Trophoblast cell (in vitro differentiated cells and primary cell): ENCODE data around the gene KRTAP10-2.

Experiments used
- DNase-seq, 2 donors: peaks; one replicate each; pipeline ENCODE4 v3.0.0-alpha.2; 2016
- H2AFZ ChIP-seq: 2 replicates; pipeline ENCODE4 v1.6.1; 2013; ENCODE audit warnings: low read length, moderate library complexity, mild to moderate bottlenecking; ENCODE audit not compliant: insufficient read depth, poor library complexity
- H2AK5ac ChIP-seq: 2 replicates; pipeline ENCODE4 v1.6.1; 2013; ENCODE audit warnings: mild to moderate bottlenecking, low read length
- H2BK120ac ChIP-seq: 2 replicates; pipeline ENCODE4 v1.6.1; 2013; ENCODE audit warnings: low read length, mild to moderate bottlenecking, moderate library complexity; ENCODE audit not compliant: insufficient read depth, poor library complexity
- H2BK12ac ChIP-seq: 2 replicates; pipeline ENCODE4 v1.6.1; 2013; ENCODE audit warnings: mild to moderate bottlenecking, low read length, moderate library complexity
- H2BK5ac ChIP-seq: 2 replicates; pipeline ENCODE4 v1.6.1; 2013; ENCODE audit warnings: low read length, low read depth, moderate library complexity, mild to moderate bottlenecking; ENCODE audit not compliant: poor library complexity
- H3K14ac ChIP-seq: 2 replicates; pipeline ENCODE4 v1.6.1; 2013; ENCODE audit warnings: mild to moderate bottlenecking, low read length
- H3K18ac ChIP-seq: 2 replicates; pipeline ENCODE4 v1.6.1; 2013; ENCODE audit warnings: mild to moderate bottlenecking, low read length
- H3K23ac ChIP-seq: 2 replicates; pipeline ENCODE4 v1.6.1; 2013; ENCODE audit warnings: low read length
- H3K27ac ChIP-seq: 2 replicates; pipeline ENCODE4 v1.5.1; 2013; ENCODE audit warnings: low read depth, mild to moderate bottlenecking, inconsistent platforms, low read length, moderate library complexity
- H3K27me3 ChIP-seq: 2 replicates; pipeline ENCODE4 v1.6.1; 2013; ENCODE audit warnings: inconsistent platforms, mild to moderate bottlenecking, low read length, moderate library complexity; ENCODE audit not compliant: insufficient read depth
- H3K36me3 ChIP-seq, 2 experiments: 1 replicate in 1 of 2; 2 replicates in 1 of 2; pipeline ENCODE4 v1.6.1; 2013; ENCODE audit warnings: low read length in 2 of 2, mild to moderate bottlenecking in 2 of 2, moderate library complexity in 1 of 2; ENCODE audit not compliant: insufficient read depth in 2 of 2, control insufficient read depth in 1 of 2
- H3K4ac ChIP-seq: 2 replicates; pipeline ENCODE4 v1.6.1; 2013; ENCODE audit warnings: low read depth, mild to moderate bottlenecking, low read length, moderate library complexity
- H3K4me1 ChIP-seq, 2 experiments: 1 replicate in 1 of 2; 2 replicates in 1 of 2; pipeline ENCODE4 v1.6.1; 2013; ENCODE audit warnings: low read length in 2 of 2, mild to moderate bottlenecking in 2 of 2, moderate library complexity in 1 of 2; ENCODE audit not compliant: insufficient read depth in 2 of 2, control insufficient read depth in 1 of 2
- H3K4me2 ChIP-seq: 2 replicates; pipeline ENCODE4 v1.6.1; 2013; ENCODE audit warnings: inconsistent platforms, mild to moderate bottlenecking, low read length, moderate library complexity
- H3K4me3 ChIP-seq: 2 replicates; pipeline ENCODE4 v1.5.1; 2013; ENCODE audit warnings: mild to moderate bottlenecking, low read depth, low read length, inconsistent platforms
- H3K79me1 ChIP-seq: one replicate; pipeline ENCODE4 v1.6.1; 2013; ENCODE audit warnings: low read length
- H3K79me2 ChIP-seq: 2 replicates; pipeline ENCODE4 v1.6.1; 2013; ENCODE audit warnings: low read length, mild to moderate bottlenecking; ENCODE audit not compliant: control insufficient read depth, insufficient read depth, poor library complexity
- H3K9ac ChIP-seq: 2 replicates; pipeline ENCODE4 v1.6.1; 2013; ENCODE audit warnings: mild to moderate bottlenecking, low read length
- H3K9me3 ChIP-seq: 2 replicates; pipeline ENCODE4 v1.6.1; 2013; ENCODE audit warnings: low read depth, mild to moderate bottlenecking, control low read depth, inconsistent platforms, low read length; ENCODE audit not compliant: insufficient read depth
- H4K12ac ChIP-seq: 2 replicates; pipeline ENCODE4 v1.6.1; 2013; ENCODE audit warnings: low read depth, mild to moderate bottlenecking, low read length, moderate library complexity
- H4K8ac ChIP-seq: 2 replicates; pipeline ENCODE4 v1.6.1; 2013; ENCODE audit warnings: low read depth, mild to moderate bottlenecking, low read length, moderate library complexity
- H4K91ac ChIP-seq: one replicate; pipeline ENCODE4 v1.6.1; 2013; ENCODE audit warnings: low read depth, mild to moderate bottlenecking, low read length, moderate library complexity
- WGBS: extraction: QIAGEN DNeasy Blood & Tissue Kit; methylation state at CpG from one replicate; pipeline ENCODE4 v1.1.7; 2013; ENCODE audit warnings: missing lambda C conversion rate; ENCODE audit not compliant: insufficient read length, insufficient coverage; ENCODE audit errors: extremely low coverage; 5-methylcytosine and 5-hydroxymethylcytosine counted together

The KRTAP10-2 gene

DNA sequence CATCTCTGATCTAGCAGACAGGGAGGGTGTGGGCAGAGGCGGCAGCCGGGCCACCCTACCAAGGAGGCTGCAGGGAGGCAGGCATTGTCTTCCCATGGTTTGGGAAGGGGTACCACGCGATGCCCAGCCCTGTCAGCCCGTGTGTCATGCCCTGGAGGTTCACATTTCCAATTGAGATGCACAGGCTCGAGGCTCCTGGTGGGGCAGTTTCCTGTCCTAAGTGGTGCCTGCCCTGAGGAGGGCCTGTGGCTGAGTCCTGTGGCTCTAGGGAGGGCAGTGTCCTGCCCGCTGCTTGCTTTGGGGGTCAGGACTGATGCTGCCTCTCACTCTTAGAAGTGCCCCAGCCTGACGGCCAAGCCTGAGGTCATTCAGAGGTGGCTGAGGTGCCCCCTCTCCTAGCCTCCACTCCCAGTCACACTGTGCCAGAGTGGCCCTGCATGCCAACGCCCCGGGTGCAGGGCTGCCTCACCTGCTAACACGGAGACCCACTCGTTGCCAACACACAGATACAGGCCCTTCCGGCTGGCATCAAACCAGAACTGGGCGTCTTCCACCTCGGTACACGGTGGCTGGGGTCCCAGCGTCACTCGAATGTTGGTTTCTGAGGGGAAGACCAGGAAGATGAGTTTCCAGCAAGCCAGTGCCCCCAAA is 23.2 kb downstream of the KRTAP10-2 start:
- Histone ChIP-seq H3K4me1 (no peaks in the 10 kb centered on the region), H3K27ac (no peak overlapping the region), H3K9me3 (no peaks in the 10 kb centered on the region), H2BK120ac (no peak overlapping the region), H3K14ac (no peak overlapping the region), H4K12ac (no peak overlapping the region), H3K36me3 (no peaks in the 10 kb centered on the region), H3K18ac (no peak overlapping the region), H3K27me3 (no peaks in the 10 kb centered on the region), H3K79me2 (no peaks in the 10 kb centered on the region), H4K8ac (no peak overlapping the region), H3K4me2 (no peak overlapping the region), H4K91ac (no peak overlapping the region), H2AFZ (no peak overlapping the region), H3K4ac (no peak overlapping the region), H3K4me3 (no peak overlapping the region), H3K9ac (no peak overlapping the region), H2AK5ac (no peak overlapping the region), H3K79me1 (no peaks in the 10 kb centered on the region), H2BK12ac (no peak overlapping the region), H3K23ac (no peak overlapping the region), H2BK5ac (no peak overlapping the region)
- no CpG with 5 or more reads among the region's 18 CpGs for WGBS
- no peak for DNase-seq

DNA sequence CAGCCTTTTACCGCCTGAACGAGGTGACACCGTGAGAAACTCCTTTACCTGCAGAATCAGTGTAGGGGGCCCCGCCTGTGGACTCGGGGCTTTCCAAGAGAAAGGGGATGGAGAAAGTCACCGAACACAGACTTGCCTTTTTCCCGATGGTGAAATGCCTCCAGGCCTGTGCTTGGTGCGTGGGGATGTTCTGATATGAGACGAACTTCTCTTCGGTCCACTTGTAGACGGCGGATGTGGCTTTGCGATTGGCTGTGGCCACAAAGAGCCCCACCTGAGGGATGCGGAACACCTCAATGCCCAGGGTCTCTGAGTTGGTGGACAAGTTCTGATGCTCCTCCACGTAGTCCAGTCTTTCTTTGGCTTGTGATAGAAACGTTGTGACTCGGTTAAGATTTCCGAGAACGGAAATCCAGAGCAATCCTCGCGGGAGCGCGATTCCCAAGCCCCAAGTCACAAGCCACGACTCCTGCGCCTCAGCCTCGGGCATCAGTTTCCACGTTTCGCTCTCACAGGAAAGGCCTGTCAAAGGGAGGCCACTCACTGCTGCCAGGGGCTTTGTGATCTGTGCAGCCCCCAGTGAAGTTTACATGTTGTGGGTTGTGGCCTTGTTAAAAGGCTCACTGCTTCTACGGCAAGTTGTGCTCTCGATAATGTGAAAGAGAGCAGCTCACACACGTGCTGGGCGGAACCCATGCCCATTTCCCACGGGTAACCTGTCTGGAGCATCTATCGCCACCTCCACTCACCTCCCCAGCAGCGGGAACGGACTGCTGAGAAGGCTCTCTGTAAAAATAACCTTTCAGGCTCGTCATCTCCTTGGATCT is 23.9 kb downstream of the KRTAP10-2 start:
- Histone ChIP-seq H3K14ac (no peak overlapping the region), H2BK12ac (no peak overlapping the region), H2BK120ac (no peak overlapping the region), H3K4ac (no peak overlapping the region), H3K36me3 (no peaks in the 10 kb centered on the region), H2AFZ (no peak overlapping the region), H3K4me3 (no peak overlapping the region), H3K9me3 (no peaks in the 10 kb centered on the region), H2AK5ac (no peak overlapping the region), H3K23ac (no peak overlapping the region), H3K4me1 (no peaks in the 10 kb centered on the region), H3K27ac (no peak overlapping the region), H3K79me2 (no peaks in the 10 kb centered on the region), H4K12ac (no peak overlapping the region), H3K18ac (no peak overlapping the region), H2BK5ac (no peak overlapping the region), H3K27me3 (no peaks in the 10 kb centered on the region), H3K9ac (no peak overlapping the region), H4K91ac (no peak overlapping the region), H3K79me1 (no peaks in the 10 kb centered on the region), H3K4me2 (no peak overlapping the region), H4K8ac (no peak overlapping the region)
- WGBS: no CpG with 5 or more reads among the region's 37 CpGs
- DNase-seq: no peak

- H2BK12ac ChIP-seq: no peak overlapping the region
- H3K23ac ChIP-seq: no peak overlapping the region
- H3K4me1 ChIP-seq: no peaks in the 10 kb centered on the region
- no peak overlapping the region for H2AK5ac ChIP-seq
- no peak overlapping the region for H3K27ac ChIP-seq
- no peak overlapping the region for H3K18ac ChIP-seq
- WGBS: no CpG with 5 or more reads among the region's 12 CpGs
- H3K27me3 ChIP-seq: no peaks in the 10 kb centered on the region
- H3K4ac ChIP-seq: no peak overlapping the region
- no peak overlapping the region for H4K8ac ChIP-seq
- no peak overlapping the region for H3K9ac ChIP-seq
- no peak overlapping the region for H3K4me2 ChIP-seq
- H3K4me3 ChIP-seq: no peak overlapping the region
- H3K9me3 ChIP-seq: no peaks in the 10 kb centered on the region
- no peak overlapping the region for H3K14ac ChIP-seq
- H2BK120ac ChIP-seq: no peak overlapping the region
- no peak overlapping the region for H4K91ac ChIP-seq
- no peak for DNase-seq
- H3K36me3 ChIP-seq: no peaks in the 10 kb centered on the region
- no peak overlapping the region for H4K12ac ChIP-seq
- H3K79me2 ChIP-seq: no peaks in the 10 kb centered on the region
- H2AFZ ChIP-seq: no peak overlapping the region
- H2BK5ac ChIP-seq: no peak overlapping the region
- H3K79me1 ChIP-seq: no peaks in the 10 kb centered on the region
Observed at GRCh38 chr21:44526096-44526997, 25.0 kb downstream of the KRTAP10-2 start.

DNA sequence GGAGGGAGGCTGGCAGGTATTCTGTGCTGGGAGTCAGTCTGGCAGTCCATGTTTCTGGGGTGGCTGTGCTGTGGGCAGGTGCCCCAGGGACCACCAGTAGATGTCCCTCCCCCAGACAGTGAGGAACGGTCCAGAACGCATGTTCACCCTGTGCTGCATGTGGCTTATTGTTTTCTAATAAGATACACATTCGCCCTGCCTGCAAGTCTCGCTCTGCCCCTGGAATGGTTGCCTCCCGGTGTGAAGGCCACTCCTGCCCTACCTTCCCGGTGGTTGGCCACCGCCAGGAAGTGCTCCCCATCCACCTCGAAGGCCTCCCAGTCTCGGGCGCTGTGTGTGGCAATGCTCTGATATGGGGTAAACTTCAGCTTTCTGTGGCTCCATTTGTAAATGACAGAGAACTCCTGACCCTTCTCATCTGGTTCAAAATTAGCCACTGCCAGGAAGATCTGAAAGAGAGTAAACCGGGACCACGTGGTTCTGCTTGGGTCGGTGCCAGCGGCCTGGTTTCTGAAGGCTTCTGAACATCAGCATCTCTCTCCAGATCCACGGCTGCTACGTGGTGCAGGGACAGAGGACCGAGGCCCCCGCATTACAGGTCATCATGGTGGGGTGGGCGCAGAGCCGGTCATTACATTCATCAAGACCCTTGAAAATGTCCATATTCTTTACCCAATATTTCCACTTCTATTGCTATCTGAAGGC is 25.8 kb downstream of the KRTAP10-2 start:
- Histone ChIP-seq H3K23ac (no peak overlapping the region), H2BK120ac (no peak overlapping the region), H2AK5ac (no peak overlapping the region), H4K12ac (no peak overlapping the region), H3K18ac (no peak overlapping the region), H3K27ac (no peak overlapping the region), H2BK12ac (no peak overlapping the region), H3K4me2 (no peak overlapping the region), H3K36me3 (no peaks in the 10 kb centered on the region), H4K8ac (no peak overlapping the region), H3K14ac (no peak overlapping the region), H4K91ac (no peak overlapping the region), H2BK5ac (no peak overlapping the region), H3K27me3 (no peaks in the 10 kb centered on the region), H3K79me2 (no peaks in the 10 kb centered on the region), H3K79me1 (no peaks in the 10 kb centered on the region), H3K9me3 (no peaks in the 10 kb centered on the region), H3K4me1 (peaks cover 3 to 7% of the 10 kb centered on the region in 2 experiments), H3K4me3 (no peak overlapping the region), H3K4ac (no peak overlapping the region), H3K9ac (no peak overlapping the region), H2AFZ (no peak overlapping the region)
- no CpG with 5 or more reads among the region's 20 CpGs for WGBS
- DNase-seq: no peak
